OCI-LY3 (cell line): ENCODE data around the gene SHC1.

Experiments
- H2AFZ ChIP-seq: fragments of 200-600, 300-600 bp; shearing (Covaris generic); 2 replicates; pipeline ENCODE4 v1.6.0; 2014; ENCODE audit warnings: antibody characterized with exemption, low read depth, low read length
- H3K27ac ChIP-seq: fragments of 200-600, 300-600 bp; sonication (generic); 2 replicates; pipeline ENCODE4 v1.5.1; 2014; ENCODE audit warnings: mild to moderate bottlenecking, low read length, moderate library complexity, mixed read lengths
- H3K27me3 ChIP-seq: fragments of 200-600, 300-600 bp; sonication (generic); 2 replicates; pipeline ENCODE4 v1.6.1; 2014; ENCODE audit warnings: low read depth, low read length, mixed read lengths
- H3K36me3 ChIP-seq: fragments of 200-600, 300-600 bp; sonication (generic); replicated peaks from 2 replicates; pipeline ENCODE3; 2014; ENCODE audit warnings: low read depth, low read length, mixed read lengths
- H3K4me1 ChIP-seq: fragments of 300-600, 200-600 bp; sonication (generic); 2 replicates; pipeline ENCODE4 v1.6.1; 2014; ENCODE audit warnings: low read length, mixed read lengths
- H3K4me2 ChIP-seq: fragments of 200-600, 300-600 bp; sonication (generic); 2 replicates; pipeline ENCODE4 v1.6.1; 2014; ENCODE audit warnings: low read length, mixed read lengths
- H3K4me3 ChIP-seq: fragments of 300-600, 200-600 bp; sonication (generic); 2 replicates; pipeline ENCODE4 v1.5.1; 2014; ENCODE audit warnings: antibody characterized with exemption, mild to moderate bottlenecking, low read length, moderate library complexity
- H3K79me2 ChIP-seq: fragments of 300-600, 200-600 bp; shearing (Covaris generic); 2 replicates; pipeline ENCODE4 v1.6.1; 2014; ENCODE audit warnings: mild to moderate bottlenecking, low read length, mixed read lengths
- H3K9ac ChIP-seq: fragments of 300-600, 200-600 bp; shearing (Covaris generic); 2 replicates; pipeline ENCODE4 v1.6.0; 2014; ENCODE audit warnings: mild to moderate bottlenecking, low read length, moderate library complexity
- H3K9me3 ChIP-seq: fragments of 200-600, 300-600 bp; shearing (Covaris generic); 2 replicates; pipeline ENCODE4 v1.6.1; 2014; ENCODE audit warnings: low read length, mixed read lengths; ENCODE audit not compliant: insufficient read depth
- H4K20me1 ChIP-seq: fragments of 200-600, 300-600 bp; sonication (generic); 2 replicates; pipeline ENCODE4 v1.6.1; 2016; ENCODE audit warnings: low read length, mixed read lengths; ENCODE audit not compliant: insufficient read depth
- EZH2phosphoT487 ChIP-seq: fragments of 200-600 bp; shearing (Covaris generic); IDR thresholded peaks from 2 replicates; pipeline ENCODE4 v1.6.1; 2018; ENCODE audit warnings: antibody characterized with exemption, mixed run types, low read depth
- TF ChIP-seq, protein P1 (sequence below): fragments of 200-600, 300-600 bp; sonication (generic); IDR thresholded peaks from 2 replicates; pipeline ENCODE4 v1.5.1; 2014; ENCODE audit warnings: antibody characterized with exemption, low read length, low read depth

Gene SHC1

DNA sequence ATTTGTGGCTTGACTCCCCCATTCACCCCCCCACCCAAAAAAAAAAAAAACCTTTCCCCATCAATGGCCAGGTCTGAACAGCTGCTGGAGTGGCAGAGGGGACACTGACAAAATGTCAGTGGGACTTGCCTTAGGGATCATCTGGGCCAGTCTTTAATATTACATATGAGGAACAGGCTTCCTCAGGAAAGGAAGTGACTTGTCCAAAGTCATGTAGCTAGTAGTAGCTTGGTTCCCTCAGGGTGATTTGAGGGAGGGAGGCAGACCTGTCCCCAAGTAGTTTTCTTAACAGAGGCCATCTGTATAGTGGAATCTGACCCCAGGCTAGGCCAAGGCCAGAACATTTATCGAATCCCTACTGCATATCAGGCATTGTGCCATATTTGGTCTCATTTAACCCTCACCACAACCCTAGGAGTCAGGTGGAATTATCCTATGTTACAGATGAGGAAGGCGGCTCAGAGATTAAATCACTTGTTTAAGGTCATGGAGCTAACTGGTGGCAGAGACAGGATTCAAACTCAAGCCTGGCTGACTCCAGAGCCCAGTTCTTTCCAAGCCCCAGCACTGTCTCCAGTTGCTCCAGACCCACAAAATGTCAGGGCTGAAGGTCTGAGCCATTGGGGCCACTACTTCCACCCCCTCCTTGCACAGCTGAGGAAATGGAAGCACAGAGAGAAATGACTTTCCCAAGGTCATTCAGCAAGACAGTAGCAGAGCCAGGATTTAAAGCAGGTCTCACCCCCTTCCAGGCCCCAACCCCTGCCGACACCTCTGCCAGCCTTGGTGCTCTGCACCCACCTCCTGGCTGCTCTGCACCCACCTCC is 42.4 kb upstream of the SHC1 start:
- H3K4me1 ChIP-seq, result peaks cover 42% of the 10 kb centered on the region
- no peak overlapping the region for H3K9ac ChIP-seq

DNA sequence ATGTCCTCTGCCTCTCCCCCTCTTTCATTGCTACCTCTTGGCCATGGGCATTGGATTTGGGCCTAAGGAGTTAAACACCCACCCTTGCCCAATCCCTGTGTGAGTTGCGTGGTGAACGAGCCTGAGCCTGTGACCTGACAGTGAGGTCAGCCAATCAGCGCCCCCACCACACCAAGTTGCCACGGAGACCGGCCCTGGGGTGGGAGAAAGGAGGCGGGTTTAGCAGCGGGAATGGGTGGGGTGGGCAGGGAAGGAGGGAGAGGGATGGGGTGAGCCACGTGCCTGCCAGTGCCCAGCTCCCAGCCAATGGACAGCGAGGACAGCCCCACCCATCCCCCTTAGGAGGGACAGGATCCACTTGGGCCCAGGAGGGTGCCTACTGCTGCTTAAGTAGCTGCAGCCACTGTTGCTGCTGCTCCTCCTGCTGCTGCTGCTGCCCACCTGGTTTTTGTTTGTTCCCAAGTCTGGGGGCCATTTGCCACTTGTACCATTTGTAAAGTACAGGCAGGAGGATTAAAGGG is 41.5 kb upstream of the SHC1 start:
- peaks cover 28% of the 10 kb centered on the region for H3K36me3 ChIP-seq
- TF ChIP-seq EZH2phosphoT487, result no peak
- TF ChIP-seq, protein P1, sequence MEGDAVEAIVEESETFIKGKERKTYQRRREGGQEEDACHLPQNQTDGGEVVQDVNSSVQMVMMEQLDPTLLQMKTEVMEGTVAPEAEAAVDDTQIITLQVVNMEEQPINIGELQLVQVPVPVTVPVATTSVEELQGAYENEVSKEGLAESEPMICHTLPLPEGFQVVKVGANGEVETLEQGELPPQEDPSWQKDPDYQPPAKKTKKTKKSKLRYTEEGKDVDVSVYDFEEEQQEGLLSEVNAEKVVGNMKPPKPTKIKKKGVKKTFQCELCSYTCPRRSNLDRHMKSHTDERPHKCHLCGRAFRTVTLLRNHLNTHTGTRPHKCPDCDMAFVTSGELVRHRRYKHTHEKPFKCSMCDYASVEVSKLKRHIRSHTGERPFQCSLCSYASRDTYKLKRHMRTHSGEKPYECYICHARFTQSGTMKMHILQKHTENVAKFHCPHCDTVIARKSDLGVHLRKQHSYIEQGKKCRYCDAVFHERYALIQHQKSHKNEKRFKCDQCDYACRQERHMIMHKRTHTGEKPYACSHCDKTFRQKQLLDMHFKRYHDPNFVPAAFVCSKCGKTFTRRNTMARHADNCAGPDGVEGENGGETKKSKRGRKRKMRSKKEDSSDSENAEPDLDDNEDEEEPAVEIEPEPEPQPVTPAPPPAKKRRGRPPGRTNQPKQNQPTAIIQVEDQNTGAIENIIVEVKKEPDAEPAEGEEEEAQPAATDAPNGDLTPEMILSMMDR, result no peak
- H2AFZ ChIP-seq, result no peak overlapping the region
- no peak overlapping the region for H3K4me2 ChIP-seq
- no peaks in the 10 kb centered on the region for H3K27me3 ChIP-seq
- H3K4me3 ChIP-seq, result no peak overlapping the region
- H3K27ac ChIP-seq, result no peak overlapping the region
- peaks cover 42% of the 10 kb centered on the region for H3K4me1 ChIP-seq
- H3K79me2 ChIP-seq, result peaks cover 15% of the 10 kb centered on the region; the same call in 1 of the 2 replicates
- no peak overlapping the region for H3K9ac ChIP-seq
- no peaks in the 10 kb centered on the region for H3K9me3 ChIP-seq
- peaks cover 60% of the 10 kb centered on the region for H4K20me1 ChIP-seq

More for the DNA sequence above, 42.4 kb upstream of the SHC1 start:
- peaks cover 28% of the 10 kb centered on the region for H3K36me3 ChIP-seq
- H2AFZ ChIP-seq, result no peak overlapping the region
- TF ChIP-seq, protein P1, result no peak
- no peak for TF ChIP-seq EZH2phosphoT487
- no peak overlapping the region for H3K4me3 ChIP-seq
- no peak overlapping the region for H3K4me2 ChIP-seq
- no peaks in the 10 kb centered on the region for H3K9me3 ChIP-seq
- H3K79me2 ChIP-seq, result peaks cover 6% of the 10 kb centered on the region; the same call in 1 of the 2 replicates
- H3K27me3 ChIP-seq, result no peaks in the 10 kb centered on the region
- H4K20me1 ChIP-seq, result peaks cover 53% of the 10 kb centered on the region
- no peak overlapping the region for H3K27ac ChIP-seq

DNA sequence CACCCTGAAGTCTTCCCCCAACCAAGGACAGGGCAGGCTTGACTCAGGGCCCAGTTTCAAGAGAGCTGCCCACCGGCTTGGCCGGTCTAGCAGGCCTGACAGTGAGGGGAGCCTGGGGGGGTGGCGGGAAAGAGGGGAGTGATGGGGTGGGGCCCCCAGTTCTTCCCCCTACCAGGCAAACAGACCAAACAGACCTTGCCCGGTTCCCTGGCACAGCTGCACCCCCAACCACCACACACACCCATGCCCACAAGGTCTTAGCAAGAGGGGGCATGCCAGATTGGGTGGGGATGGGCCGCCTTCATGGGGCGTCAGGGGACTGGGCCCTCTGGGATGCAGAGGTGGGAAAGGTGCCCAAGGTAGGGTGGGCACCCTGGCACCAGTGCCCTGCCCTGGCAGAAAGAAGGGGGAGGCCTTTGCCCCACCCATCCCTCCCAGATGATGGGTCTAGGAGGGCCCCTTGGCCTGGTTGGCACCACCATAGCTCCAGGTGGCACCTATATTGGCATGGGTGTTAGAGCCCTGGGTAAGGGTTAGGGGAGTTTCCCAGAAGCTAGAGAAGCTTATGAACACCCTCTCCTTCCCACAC is 41.0 kb upstream of the SHC1 start:
- Histone ChIP-seq H2AFZ (no peak overlapping the region), H3K4me2 (no peak overlapping the region), H3K4me1 (peaks cover 42% of the 10 kb centered on the region), H3K27me3 (no peaks in the 10 kb centered on the region), H3K9me3 (no peaks in the 10 kb centered on the region), H3K9ac (no peak overlapping the region), H3K79me2 (peaks cover 20% of the 10 kb centered on the region; the same call in 1 of the 2 replicates), H3K36me3 (peaks cover 26% of the 10 kb centered on the region), H3K27ac (no peak overlapping the region), H4K20me1 (peaks cover 65% of the 10 kb centered on the region), H3K4me3 (no peak overlapping the region)
- TF ChIP-seq, protein P1, result no peak
- TF ChIP-seq EZH2phosphoT487, result no peak

DNA sequence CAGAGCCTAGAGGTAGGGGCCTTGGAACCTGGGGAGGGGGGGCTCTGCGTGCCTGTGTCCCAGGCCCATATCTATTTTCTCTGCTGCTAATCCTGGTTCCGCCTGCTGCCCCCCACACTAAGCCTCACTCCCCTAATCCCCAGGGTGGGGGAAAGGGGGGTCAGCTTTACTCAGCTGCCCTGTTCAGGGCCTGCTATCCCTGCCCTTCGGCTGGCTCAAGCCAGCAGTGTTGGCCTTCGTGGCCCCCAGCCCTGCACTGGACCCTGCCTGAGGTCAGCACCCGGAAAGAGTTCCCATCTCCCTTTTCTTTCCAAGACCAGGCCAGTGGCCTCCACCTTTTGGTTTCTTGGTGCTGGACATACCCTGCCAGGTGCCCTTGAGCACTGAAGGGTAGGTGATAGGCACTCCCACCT is 40.5 kb upstream of the SHC1 start:
- peaks cover 25% of the 10 kb centered on the region for H3K79me2 ChIP-seq
- no peak overlapping the region for H3K4me3 ChIP-seq
- no peaks in the 10 kb centered on the region for H3K9me3 ChIP-seq
- no peak overlapping the region for H3K9ac ChIP-seq
- H3K27ac ChIP-seq, result no peak overlapping the region
- no peak overlapping the region for H2AFZ ChIP-seq
- peaks cover 25% of the 10 kb centered on the region for H3K36me3 ChIP-seq
- H4K20me1 ChIP-seq, result peaks cover 65% of the 10 kb centered on the region
- peaks cover 42% of the 10 kb centered on the region for H3K4me1 ChIP-seq
- H3K4me2 ChIP-seq, result no peak overlapping the region
- H3K27me3 ChIP-seq, result no peaks in the 10 kb centered on the region
- TF ChIP-seq EZH2phosphoT487, result no peak
- TF ChIP-seq, protein P1, result no peak
